ENCODE data around the gene CMTM7. TPM values are rescaled to one million over a fixed set of nuclear protein-coding genes. Genes with fewer than 3 reads are reported as not detected.
A peak's percentile ranks its signal among the peaks of the same experiment; 100 is the strongest.

The CMTM7 gene
- total and polyA plus RNA-seq, 2 donors = 12.5 to 45.7 TPM

DNA sequence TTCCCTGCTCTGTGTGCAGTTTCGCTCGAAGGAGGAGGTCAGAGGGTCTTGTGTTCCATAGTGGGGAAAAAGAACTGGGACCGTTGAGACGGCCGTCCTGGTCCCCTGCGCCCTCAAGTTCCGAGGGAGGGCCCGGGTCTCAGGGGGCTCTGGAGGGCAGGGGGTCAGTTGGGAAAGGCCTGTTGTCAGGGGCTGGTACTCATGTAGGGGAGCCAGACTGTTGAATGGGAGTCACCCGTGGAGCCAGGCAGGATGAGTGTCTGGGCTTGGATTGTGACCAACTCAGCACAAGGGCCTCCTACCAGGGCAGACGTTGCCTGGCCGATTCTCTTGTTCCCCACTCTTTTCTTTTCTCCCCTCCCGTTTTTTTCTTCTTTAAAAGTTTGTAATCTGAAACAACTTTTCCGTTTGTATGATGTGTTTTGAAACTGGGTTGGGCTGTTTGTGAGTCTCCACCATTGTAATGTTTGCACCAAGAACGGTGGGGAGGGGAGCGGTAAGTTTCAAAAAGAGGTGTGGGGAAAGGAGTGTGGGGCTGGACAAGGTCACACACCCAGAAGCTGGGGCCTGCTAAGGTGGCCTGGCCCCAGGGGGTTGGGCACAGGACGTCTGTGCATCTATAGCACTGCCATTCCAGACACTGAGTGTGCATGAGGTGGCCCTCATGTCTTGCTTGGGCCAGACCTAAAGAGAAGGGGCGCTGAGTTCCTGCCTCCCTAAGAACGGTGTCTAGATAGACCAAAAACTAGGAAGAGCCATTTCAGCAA is 1.1 kb downstream of the CMTM7 start:
- Histone ChIP-seq H3K27me3 (ENCODE audit: control insufficient read depth in 2 of 2, insufficient read depth in 1 of 2, low read length in 1 of 2) (no peaks in the 10 kb centered on the region), H3K36me3 (ENCODE audit: control insufficient read depth in 2 of 2, insufficient read depth in 2 of 2, low read length in 1 of 2) (no peaks in the 10 kb centered on the region), H3K9me3 (ENCODE audit: control insufficient read depth in 2 of 2, insufficient read depth in 1 of 2, low read length in 1 of 2) (peaks cover 0 to 4% of the 10 kb centered on the region in 2 donors), H3K4me3 (ENCODE audit: low read length in 2 of 2) (peak overlapping the region; percentile 85 to 93), H3K4me1 (ENCODE audit: control insufficient read depth in 2 of 2, insufficient read depth in 2 of 2, low read length in 2 of 2) (peaks cover 21 to 41% of the 10 kb centered on the region in 2 donors), H3K27ac (ENCODE audit: low read depth in 1 of 2, low read length in 1 of 2) (peak overlapping the region; percentile 82 to 93)
- DNase-seq (ENCODE audit: low read depth in 6 of 9, low spot score in 9 of 9) = peak in 1 of 9 donors; percentile 30
- 30% methylated on average over 18 of the region's 18 CpGs for WGBS

DNA sequence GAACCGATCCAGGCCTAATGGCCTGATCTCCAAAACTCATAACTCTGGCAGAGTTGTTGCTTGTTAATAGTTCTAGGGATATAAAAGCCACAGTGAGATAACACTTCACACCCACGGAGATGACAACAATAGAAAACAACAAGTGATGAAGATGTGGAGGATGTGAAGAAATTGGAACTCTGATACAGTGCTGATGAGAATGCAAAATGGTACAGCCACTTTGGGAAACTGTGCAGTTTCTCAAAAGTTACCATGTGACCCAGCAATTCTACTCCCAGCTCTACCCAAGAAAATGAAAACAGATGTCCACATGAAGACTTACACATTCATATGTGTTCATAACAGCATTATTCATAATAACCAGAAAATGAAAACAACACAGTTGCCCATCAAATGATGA is 3.8 kb downstream of the CMTM7 start:
- Histone ChIP-seq H3K27me3 (ENCODE audit: control insufficient read depth in 2 of 2, insufficient read depth in 1 of 2, low read length in 1 of 2) (no peaks in the 10 kb centered on the region), H3K36me3 (ENCODE audit: control insufficient read depth in 2 of 2, insufficient read depth in 2 of 2, low read length in 1 of 2) (no peaks in the 10 kb centered on the region), H3K4me3 (ENCODE audit: low read length in 2 of 2) (no peak overlapping the region), H3K9me3 (ENCODE audit: control insufficient read depth in 2 of 2, insufficient read depth in 1 of 2, low read length in 1 of 2) (peaks cover 0 to 4% of the 10 kb centered on the region in 2 donors), H3K27ac (ENCODE audit: low read depth in 1 of 2, low read length in 1 of 2) (peak overlapping the region in 1 of 2 donors; percentile 27), H3K4me1 (ENCODE audit: control insufficient read depth in 2 of 2, insufficient read depth in 2 of 2, low read length in 2 of 2) (peaks cover 22 to 41% of the 10 kb centered on the region in 2 donors)
- DNase-seq (ENCODE audit: low read depth in 6 of 9, low spot score in 9 of 9) = no peak
- WGBS = 92% methylated on average over 2 of the region's 2 CpGs

DNA sequence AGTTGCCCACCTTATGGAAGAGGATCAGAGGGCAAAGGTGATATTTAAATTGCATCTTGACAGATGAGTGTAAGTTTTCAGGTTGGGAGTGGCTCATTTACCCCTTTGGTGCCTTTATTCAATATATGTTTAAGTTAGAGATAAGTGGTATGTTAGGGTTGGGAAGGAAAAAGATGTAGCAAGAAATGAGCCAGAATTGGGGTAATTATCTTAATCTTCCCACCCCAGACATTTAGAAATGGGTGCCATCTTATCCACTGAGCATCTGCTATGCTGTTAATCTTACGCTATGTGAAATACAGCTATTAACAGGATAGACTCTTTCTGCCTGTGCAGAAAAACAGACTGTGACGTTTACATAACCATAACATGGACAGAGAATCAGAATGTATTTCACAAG is 6.3 kb downstream of the CMTM7 start:
- H3K4me3 ChIP-seq (ENCODE audit: low read length in 2 of 2) = no peak overlapping the region
- no peak overlapping the region for H3K27ac ChIP-seq (ENCODE audit: low read depth in 1 of 2, low read length in 1 of 2)
- DNase-seq (ENCODE audit: low read depth in 6 of 9, low spot score in 9 of 9) = no peak
- no peaks in the 10 kb centered on the region for H3K36me3 ChIP-seq (ENCODE audit: control insufficient read depth in 2 of 2, insufficient read depth in 2 of 2, low read length in 1 of 2)
- no peaks in the 10 kb centered on the region for H3K9me3 ChIP-seq (ENCODE audit: control insufficient read depth in 2 of 2, insufficient read depth in 1 of 2, low read length in 1 of 2)
- 72% methylated on average over 2 of the region's 2 CpGs for WGBS
- H3K27me3 ChIP-seq (ENCODE audit: control insufficient read depth in 2 of 2, insufficient read depth in 1 of 2, low read length in 1 of 2) = no peaks in the 10 kb centered on the region
- H3K4me1 ChIP-seq (ENCODE audit: control insufficient read depth in 2 of 2, insufficient read depth in 2 of 2, low read length in 2 of 2) = peaks cover 17 to 49% of the 10 kb centered on the region in 2 donors

DNA sequence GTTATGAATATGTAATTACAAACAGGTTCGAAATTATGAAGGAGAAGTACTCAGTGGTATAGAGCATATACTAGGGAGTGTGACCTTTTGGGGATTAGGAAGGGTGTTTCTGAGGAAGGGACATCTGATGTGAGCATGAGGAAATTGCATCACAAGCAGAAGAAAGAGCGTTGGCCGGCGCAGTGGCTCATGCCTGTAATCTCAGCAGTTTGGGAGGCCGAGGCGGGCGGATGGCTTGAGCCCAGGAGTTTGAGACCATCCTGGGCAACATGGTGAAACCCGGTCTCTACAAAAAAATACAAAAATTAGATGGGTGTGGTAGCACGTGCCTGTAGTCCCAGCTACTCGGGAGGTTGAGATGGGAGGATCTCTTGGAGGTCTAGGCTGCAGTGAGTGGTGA is 6.9 kb downstream of the CMTM7 start:
- Histone ChIP-seq H3K27ac (ENCODE audit: low read depth in 1 of 2, low read length in 1 of 2) (no peak overlapping the region), H3K9me3 (ENCODE audit: control insufficient read depth in 2 of 2, insufficient read depth in 1 of 2, low read length in 1 of 2) (no peaks in the 10 kb centered on the region), H3K4me1 (ENCODE audit: control insufficient read depth in 2 of 2, insufficient read depth in 2 of 2, low read length in 2 of 2) (peaks cover 18 to 49% of the 10 kb centered on the region in 2 donors), H3K27me3 (ENCODE audit: control insufficient read depth in 2 of 2, insufficient read depth in 1 of 2, low read length in 1 of 2) (no peaks in the 10 kb centered on the region), H3K36me3 (ENCODE audit: control insufficient read depth in 2 of 2, insufficient read depth in 2 of 2, low read length in 1 of 2) (no peaks in the 10 kb centered on the region), H3K4me3 (ENCODE audit: low read length in 2 of 2) (no peak overlapping the region)
- 93% methylated on average over 10 of the region's 10 CpGs for WGBS
- no peak for DNase-seq (ENCODE audit: low read depth in 6 of 9, low spot score in 9 of 9)

DNA sequence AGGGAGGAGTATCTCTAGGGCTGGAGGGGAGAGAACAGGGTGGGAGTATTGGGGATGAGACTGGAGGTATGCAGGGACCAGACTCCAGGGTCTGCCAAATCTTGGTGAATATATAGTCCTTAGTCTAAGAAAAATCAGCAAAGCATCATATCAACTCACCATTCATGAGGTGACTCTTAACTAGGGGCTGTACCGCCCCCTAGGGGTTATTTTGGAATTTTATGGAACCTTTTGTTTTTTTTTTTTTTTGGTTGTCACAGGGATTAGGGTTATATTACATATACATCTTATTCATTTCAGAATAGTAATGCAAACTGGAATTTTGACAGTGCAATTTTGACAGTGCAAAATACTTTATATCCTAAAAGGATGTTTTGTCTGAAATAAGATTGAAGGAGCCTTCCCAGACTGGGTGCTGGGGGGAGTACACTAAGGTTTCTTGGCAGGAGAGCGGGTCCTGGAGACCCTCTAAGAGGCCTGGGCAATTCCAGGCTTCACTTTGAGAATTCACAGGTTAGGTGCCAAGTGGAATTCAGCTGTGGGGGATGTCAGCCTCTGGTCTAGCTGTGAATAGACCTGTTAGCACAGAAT is 7.5 kb downstream of the CMTM7 start:
- H3K27me3 ChIP-seq (ENCODE audit: control insufficient read depth in 2 of 2, insufficient read depth in 1 of 2, low read length in 1 of 2) = no peaks in the 10 kb centered on the region
- DNase-seq (ENCODE audit: low read depth in 6 of 9, low spot score in 9 of 9) = peak in 5 of 9 donors; percentile 59 to 90 (median 78)
- no peak overlapping the region for H3K4me3 ChIP-seq (ENCODE audit: low read length in 2 of 2)
- no peaks in the 10 kb centered on the region for H3K36me3 ChIP-seq (ENCODE audit: control insufficient read depth in 2 of 2, insufficient read depth in 2 of 2, low read length in 1 of 2)
- peak overlapping the region in 1 of 2 donors; percentile 2 for H3K27ac ChIP-seq (ENCODE audit: low read depth in 1 of 2, low read length in 1 of 2)
- peaks cover 14 to 46% of the 10 kb centered on the region in 2 donors for H3K4me1 ChIP-seq (ENCODE audit: control insufficient read depth in 2 of 2, insufficient read depth in 2 of 2, low read length in 2 of 2)
- no peaks in the 10 kb centered on the region for H3K9me3 ChIP-seq (ENCODE audit: control insufficient read depth in 2 of 2, insufficient read depth in 1 of 2, low read length in 1 of 2)
- WGBS = 64% methylated on average over 2 of the region's 2 CpGs

DNA sequence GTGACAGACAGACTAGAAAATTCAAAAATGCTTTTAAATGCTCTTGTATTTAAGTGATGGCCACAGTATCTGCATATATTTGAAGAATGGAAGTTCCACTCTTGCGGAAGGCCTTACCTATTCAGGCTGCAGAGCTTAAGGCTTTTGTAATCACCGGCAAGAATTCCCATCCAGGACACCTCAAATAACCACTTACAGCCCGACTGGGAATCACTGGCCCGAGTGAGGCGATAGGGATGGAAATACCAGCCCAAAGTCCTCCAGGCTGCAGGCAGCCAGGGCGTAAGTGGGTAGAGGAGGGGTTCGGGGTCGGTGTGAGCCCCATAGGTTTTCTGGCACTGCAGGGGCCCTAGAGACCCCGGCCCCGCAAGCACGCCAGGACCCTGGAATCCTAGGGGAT is 9.5 kb downstream of the CMTM7 start:
- Histone ChIP-seq H3K27ac (ENCODE audit: low read depth in 1 of 2, low read length in 1 of 2) (peak overlapping the region; percentile 90 to 94), H3K9me3 (ENCODE audit: control insufficient read depth in 2 of 2, insufficient read depth in 1 of 2, low read length in 1 of 2) (no peaks in the 10 kb centered on the region), H3K36me3 (ENCODE audit: control insufficient read depth in 2 of 2, insufficient read depth in 2 of 2, low read length in 1 of 2) (peaks cover 3 to 4% of the 10 kb centered on the region in 2 donors), H3K4me3 (ENCODE audit: low read length in 2 of 2) (peak overlapping the region; percentile 54 to 74), H3K4me1 (ENCODE audit: control insufficient read depth in 2 of 2, insufficient read depth in 2 of 2, low read length in 2 of 2) (peaks cover 14 to 51% of the 10 kb centered on the region in 2 donors), H3K27me3 (ENCODE audit: control insufficient read depth in 2 of 2, insufficient read depth in 1 of 2, low read length in 1 of 2) (no peaks in the 10 kb centered on the region)
- no peak for DNase-seq (ENCODE audit: low read depth in 6 of 9, low spot score in 9 of 9)
- 30% methylated on average over 11 of the region's 11 CpGs for WGBS

DNA sequence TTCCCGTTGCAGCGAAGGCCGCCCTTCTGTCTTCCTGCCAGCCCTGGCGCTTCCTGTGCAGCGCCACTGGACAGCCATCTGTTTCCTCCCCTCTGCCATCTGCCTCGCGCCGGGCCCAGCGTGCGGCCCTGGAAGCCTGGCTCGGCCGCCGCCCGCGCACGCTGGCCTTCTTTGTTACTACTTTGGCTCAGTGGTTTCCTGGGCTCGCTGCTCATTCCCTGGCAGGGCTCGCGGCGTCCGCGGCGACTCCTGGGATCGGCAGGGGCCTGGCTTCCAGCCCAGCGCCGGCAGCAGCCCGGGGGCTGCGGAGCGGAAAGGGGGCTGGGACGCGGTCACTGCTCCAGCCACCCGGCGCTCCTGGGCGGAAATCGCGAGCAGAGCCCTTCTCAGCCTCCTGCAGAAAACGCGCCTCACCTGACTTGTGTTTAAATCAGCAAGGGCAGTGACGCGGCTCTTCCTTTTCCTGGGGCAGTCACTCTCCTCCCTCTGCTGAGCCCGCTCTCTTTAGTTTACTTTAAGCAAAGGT is 10.0 kb downstream of the CMTM7 start:
- peak overlapping the region; percentile 90 to 94 for H3K27ac ChIP-seq (ENCODE audit: low read depth in 1 of 2, low read length in 1 of 2)
- H3K27me3 ChIP-seq (ENCODE audit: control insufficient read depth in 2 of 2, insufficient read depth in 1 of 2, low read length in 1 of 2) = no peaks in the 10 kb centered on the region
- peaks cover 17 to 52% of the 10 kb centered on the region in 2 donors for H3K4me1 ChIP-seq (ENCODE audit: control insufficient read depth in 2 of 2, insufficient read depth in 2 of 2, low read length in 2 of 2)
- peak in 6 of 9 donors; percentile 40 to 84 (median 63) for DNase-seq (ENCODE audit: low read depth in 6 of 9, low spot score in 9 of 9)
- 2% methylated on average over 40 of the region's 41 CpGs for WGBS
- no peaks in the 10 kb centered on the region for H3K9me3 ChIP-seq (ENCODE audit: control insufficient read depth in 2 of 2, insufficient read depth in 1 of 2, low read length in 1 of 2)
- peaks cover 3 to 4% of the 10 kb centered on the region in 2 donors for H3K36me3 ChIP-seq (ENCODE audit: control insufficient read depth in 2 of 2, insufficient read depth in 2 of 2, low read length in 1 of 2)
- peak overlapping the region; percentile 54 to 74 for H3K4me3 ChIP-seq (ENCODE audit: low read length in 2 of 2)

DNA sequence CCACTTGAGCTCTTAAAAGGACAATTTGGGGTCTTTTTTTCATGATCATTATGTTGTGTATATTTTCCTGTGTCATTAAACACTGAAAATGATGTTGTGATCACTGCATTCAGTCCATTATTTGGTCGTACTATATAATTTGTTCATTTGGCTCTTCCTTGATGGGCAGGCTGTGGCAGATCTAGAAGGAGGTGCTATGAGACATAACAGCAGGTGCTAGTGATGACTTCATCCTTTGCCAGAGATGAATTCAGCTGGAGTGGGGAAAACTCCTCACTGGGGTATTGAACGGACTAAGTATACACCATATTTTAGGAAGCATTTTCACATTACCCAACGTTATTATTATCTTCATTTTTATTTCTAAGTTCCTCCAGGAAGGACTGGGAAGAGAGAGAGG is 12.0 kb downstream of the CMTM7 start:
- H3K27me3 ChIP-seq (ENCODE audit: control insufficient read depth in 2 of 2, insufficient read depth in 1 of 2, low read length in 1 of 2) = no peaks in the 10 kb centered on the region
- peak overlapping the region in 1 of 2 donors; percentile 22 for H3K27ac ChIP-seq (ENCODE audit: low read depth in 1 of 2, low read length in 1 of 2)
- DNase-seq (ENCODE audit: low read depth in 6 of 9, low spot score in 9 of 9) = no peak
- H3K4me3 ChIP-seq (ENCODE audit: low read length in 2 of 2) = no peak overlapping the region
- WGBS = 85% methylated on average over 3 of the region's 3 CpGs
- peaks cover 24 to 61% of the 10 kb centered on the region in 2 donors for H3K4me1 ChIP-seq (ENCODE audit: control insufficient read depth in 2 of 2, insufficient read depth in 2 of 2, low read length in 2 of 2)
- peaks cover 3 to 4% of the 10 kb centered on the region in 2 donors for H3K36me3 ChIP-seq (ENCODE audit: control insufficient read depth in 2 of 2, insufficient read depth in 2 of 2, low read length in 1 of 2)
- H3K9me3 ChIP-seq (ENCODE audit: control insufficient read depth in 2 of 2, insufficient read depth in 1 of 2, low read length in 1 of 2) = no peaks in the 10 kb centered on the region

DNA sequence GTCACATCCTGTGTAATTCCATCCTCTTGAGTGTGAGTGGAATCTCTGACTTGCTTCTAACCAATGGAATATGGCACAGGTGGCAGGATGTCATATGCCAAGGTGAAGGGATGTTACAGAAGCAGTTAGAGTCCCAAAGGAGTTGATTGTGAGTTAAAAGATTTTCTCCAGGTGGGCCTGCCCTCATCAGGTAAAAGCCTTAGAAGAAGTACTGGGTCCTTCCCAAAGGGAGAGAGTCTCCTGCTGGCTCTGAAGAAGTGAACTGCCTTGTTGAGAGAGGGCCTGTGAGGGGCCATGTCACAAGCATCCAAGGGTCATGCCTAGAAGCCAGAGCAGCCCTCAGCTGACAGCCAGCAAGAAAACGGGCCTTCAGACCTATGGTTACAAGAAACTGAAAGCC is 13.1 kb downstream of the CMTM7 start:
- no peaks in the 10 kb centered on the region for H3K27me3 ChIP-seq (ENCODE audit: control insufficient read depth in 2 of 2, insufficient read depth in 1 of 2, low read length in 1 of 2)
- WGBS = 94% methylated on average over 1 of the region's 1 CpG
- H3K9me3 ChIP-seq (ENCODE audit: control insufficient read depth in 2 of 2, insufficient read depth in 1 of 2, low read length in 1 of 2) = no peaks in the 10 kb centered on the region
- peaks cover 3 to 4% of the 10 kb centered on the region in 2 donors for H3K36me3 ChIP-seq (ENCODE audit: control insufficient read depth in 2 of 2, insufficient read depth in 2 of 2, low read length in 1 of 2)
- no peak overlapping the region for H3K4me3 ChIP-seq (ENCODE audit: low read length in 2 of 2)
- no peak for DNase-seq (ENCODE audit: low read depth in 6 of 9, low spot score in 9 of 9)
- H3K27ac ChIP-seq (ENCODE audit: low read depth in 1 of 2, low read length in 1 of 2) = no peak overlapping the region
- H3K4me1 ChIP-seq (ENCODE audit: control insufficient read depth in 2 of 2, insufficient read depth in 2 of 2, low read length in 2 of 2) = peaks cover 20 to 51% of the 10 kb centered on the region in 2 donors
